H9 (cell line): ENCODE data around the gene CCNB2. TPM values are rescaled to one million over a fixed set of nuclear protein-coding genes. Genes with fewer than 3 reads are reported as not detected.

Source experiments
- DNase-seq: peaks from one replicate; pipeline ENCODE4 v3.0.0-alpha.2; 2017
- H2AFZ ChIP-seq: one replicate; pipeline ENCODE4 v1.6.1; 2013; ENCODE audit warnings: mild to moderate bottlenecking, low read length, control low read depth, moderate library complexity
- H2AK5ac ChIP-seq: 2 replicates; pipeline ENCODE4 v1.6.1; 2013; ENCODE audit warnings: low read length, control low read depth, mixed read lengths; ENCODE audit not compliant: insufficient read length
- H2BK120ac ChIP-seq: one replicate; pipeline ENCODE4 v1.6.1; 2013; ENCODE audit warnings: low read depth, mild to moderate bottlenecking, low read length, control low read depth, inconsistent platforms; ENCODE audit not compliant: poor library complexity, severe bottlenecking
- H2BK12ac ChIP-seq: 2 replicates; pipeline ENCODE4 v1.6.1; 2013; ENCODE audit warnings: low read length, control low read depth, mixed read lengths, low read depth; ENCODE audit not compliant: insufficient read length
- H2BK15ac ChIP-seq: 2 replicates; pipeline ENCODE4 v1.6.1; 2013; ENCODE audit warnings: low read depth, low read length, control low read depth
- H2BK20ac ChIP-seq: one replicate; pipeline ENCODE4 v1.6.1; 2013; ENCODE audit warnings: low read depth, mild to moderate bottlenecking, low read length, control low read depth, inconsistent platforms; ENCODE audit not compliant: poor library complexity, severe bottlenecking
- H2BK5ac ChIP-seq: 2 replicates; pipeline ENCODE4 v1.6.1; 2013; ENCODE audit warnings: low read length, control low read depth, mixed read lengths; ENCODE audit not compliant: insufficient read length
- H3K14ac ChIP-seq: 2 replicates; pipeline ENCODE4 v1.6.1; 2013; ENCODE audit warnings: low read length, control low read depth; ENCODE audit not compliant: insufficient read depth
- H3K18ac ChIP-seq: 2 replicates; pipeline ENCODE4 v1.6.1; 2013; ENCODE audit warnings: low read depth, mild to moderate bottlenecking, mixed read lengths, low read length, control low read depth; ENCODE audit not compliant: insufficient read length
- H3K23ac ChIP-seq: 2 replicates; pipeline ENCODE4 v1.6.1; 2013; ENCODE audit warnings: low read length, control low read depth, mixed read lengths, low read depth; ENCODE audit not compliant: insufficient read length
- H3K23me2 ChIP-seq: 2 replicates; pipeline ENCODE4 v1.6.1; 2013; ENCODE audit warnings: low read depth, mild to moderate bottlenecking, mixed read lengths, low read length, control low read depth; ENCODE audit not compliant: insufficient read length, poor library complexity, severe bottlenecking
- H3K27ac ChIP-seq: 2 replicates; pipeline ENCODE4 v1.5.1; 2013; ENCODE audit warnings: low read length, control low read depth, mixed read lengths, low read depth; ENCODE audit not compliant: insufficient read length
- H3K27me3 ChIP-seq: 2 replicates; pipeline ENCODE4 v1.6.1; 2013; ENCODE audit warnings: low read length, control low read depth, inconsistent platforms; ENCODE audit not compliant: insufficient read depth
- H3K4ac ChIP-seq: 2 replicates; pipeline ENCODE4 v1.6.1; 2013; ENCODE audit warnings: low read depth, mild to moderate bottlenecking, control low read depth, inconsistent platforms, low read length, moderate library complexity
- H3K4me1 ChIP-seq: 2 replicates; pipeline ENCODE4 v1.6.1; 2013; ENCODE audit warnings: low read length, control low read depth, inconsistent platforms; ENCODE audit not compliant: insufficient read depth
- H3K4me2 ChIP-seq: 2 replicates; pipeline ENCODE4 v1.6.1; 2013; ENCODE audit warnings: low read length, control low read depth, mixed read lengths; ENCODE audit not compliant: insufficient read length, insufficient read depth
- H3K56ac ChIP-seq: 2 replicates; pipeline ENCODE4 v1.6.1; 2013; ENCODE audit warnings: low read depth, mild to moderate bottlenecking, mixed read lengths, low read length, control low read depth; ENCODE audit not compliant: insufficient read length
- H3K79me1 ChIP-seq: 2 replicates; pipeline ENCODE4 v1.6.1; 2013; ENCODE audit warnings: low read depth, mild to moderate bottlenecking, moderate library complexity, low read length, control low read depth, inconsistent platforms; ENCODE audit not compliant: insufficient read depth, poor library complexity, severe bottlenecking
- H3K79me2 ChIP-seq: 2 replicates; pipeline ENCODE4 v1.6.1; 2013; ENCODE audit warnings: low read length, control low read depth, inconsistent platforms; ENCODE audit not compliant: insufficient read depth
- H3K9ac ChIP-seq: 2 replicates; pipeline ENCODE4 v1.6.1; 2013; ENCODE audit warnings: low read length, control low read depth, mixed read lengths; ENCODE audit not compliant: insufficient read length; ENCODE audit errors: extremely low read depth
- H3K9me3 ChIP-seq: one replicate; pipeline ENCODE4 v1.6.1; 2013; ENCODE audit warnings: low read depth, low read length, inconsistent platforms; ENCODE audit not compliant: control insufficient read depth
- H3T11ph ChIP-seq: one replicate; pipeline ENCODE4 v1.6.1; 2013; ENCODE audit warnings: mild to moderate bottlenecking, low read length, control low read depth, inconsistent platforms
- H4K20me1 ChIP-seq: one replicate; pipeline ENCODE4 v1.6.1; 2013; ENCODE audit not compliant: control insufficient read depth, insufficient read length, insufficient read depth
- H4K5ac ChIP-seq: 2 replicates; pipeline ENCODE4 v1.6.1; 2013; ENCODE audit warnings: low read depth, mild to moderate bottlenecking, mixed read lengths, low read length, control low read depth; ENCODE audit not compliant: insufficient read length
- H4K8ac ChIP-seq: replicated peaks from 2 replicates; pipeline ENCODE4 v1.6.1; 2013; ENCODE audit warnings: low read length, control low read depth, mixed read lengths, low read depth; ENCODE audit not compliant: insufficient read length
- H4K91ac ChIP-seq: 2 replicates; pipeline ENCODE4 v1.6.1; 2013; ENCODE audit warnings: low read depth, mild to moderate bottlenecking, moderate library complexity, mixed read lengths, low read length, control low read depth; ENCODE audit not compliant: insufficient read length
- H3K27ac Mint-ChIP-seq, 3 experiments: 2 replicates in 2 of 3; 3 replicates in 1 of 3; pipeline ENCODE4 v1.8.0; 2020 to 2021; ENCODE audit warnings: mixed read lengths in 3 of 3, mild to moderate bottlenecking in 1 of 3, moderate library complexity in 1 of 3
- H3K27me3 Mint-ChIP-seq: 2 replicates; pipeline ENCODE4 v1.8.0; 2021; ENCODE audit warnings: low read depth, mild to moderate bottlenecking, moderate library complexity, mixed read lengths
- H3K36me3 Mint-ChIP-seq, 3 experiments: 2 replicates in 2 of 3; 3 replicates in 1 of 3; pipeline ENCODE4 v1.8.0; 2020 to 2021; ENCODE audit warnings: low read depth in 3 of 3, mixed read lengths in 3 of 3; ENCODE audit not compliant: insufficient read depth in 1 of 3
- H3K4me1 Mint-ChIP-seq, 2 experiments: 2 replicates each; pipeline ENCODE4 v1.8.0; 2020; ENCODE audit warnings: mixed read lengths in 2 of 2
- H3K4me3 Mint-ChIP-seq, 2 experiments: 2 replicates in 1 of 2; 3 replicates in 1 of 2; pipeline ENCODE4 v1.8.0; 2020 to 2021; ENCODE audit warnings: mild to moderate bottlenecking in 2 of 2, mixed read lengths in 2 of 2, moderate library complexity in 1 of 2
- H3K9me3 Mint-ChIP-seq, 2 experiments: 2 replicates in 1 of 2; 3 replicates in 1 of 2; pipeline ENCODE4 v1.8.0; 2020; ENCODE audit warnings: mild to moderate bottlenecking in 2 of 2, mixed read lengths in 2 of 2, moderate library complexity in 1 of 2
- WGBS: extraction: QIAGEN DNeasy Blood & Tissue Kit; methylation state at CpG from one replicate; pipeline ENCODE4 v1.1.7; 2013; ENCODE audit warnings: missing lambda C conversion rate, low lambda C conversion rate, mixed read lengths; ENCODE audit not compliant: insufficient read length; ENCODE audit errors: extremely low coverage; 5-methylcytosine and 5-hydroxymethylcytosine counted together
- total RNA-seq: library from RNA; stranded (reverse); gene quantifications from 2 replicates; pipeline ENCODE4 v1.2.1, GENCODE V29; 2021
- TF ChIP-seq, protein P1 (sequence below): fragments of 200-600 bp; sonication (generic); conservative IDR thresholded peaks from 3 replicates; pipeline ENCODE4 v1.8.0; 2021; ENCODE audit warnings: antibody characterized with exemption, mild to moderate bottlenecking

CCNB2 gene
- total RNA-seq, 1 experiment from 2014 or later, result 122 TPM

DNA sequence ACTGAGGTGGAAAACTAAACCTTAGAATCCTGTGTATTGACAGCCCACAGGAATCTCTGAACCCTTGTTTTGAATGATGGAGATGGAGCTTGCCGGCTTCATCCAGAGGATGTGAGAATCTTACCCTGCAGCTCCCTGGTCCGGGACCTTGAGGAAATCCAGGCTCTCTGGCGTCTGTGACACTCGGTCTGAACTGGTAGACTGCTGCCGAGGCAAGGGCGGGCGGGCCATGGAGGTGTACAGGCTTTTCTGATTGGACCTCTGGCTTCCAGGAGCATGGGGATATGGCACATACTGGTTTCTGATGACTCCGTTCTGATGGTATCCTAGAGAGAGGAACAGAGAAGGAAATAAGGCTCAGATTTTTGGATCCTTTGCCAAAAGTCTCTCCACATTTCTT, 48.5 kb downstream of the CCNB2 start:
- Histone ChIP-seq H3K4me2 (no peak overlapping the region), H3K27ac (no peak overlapping the region), H2BK15ac (no peak overlapping the region), H3K79me2 (no peaks in the 10 kb centered on the region), H2AK5ac (no peak overlapping the region), H2BK120ac (no peak overlapping the region), H3K4ac (no peak overlapping the region), H2BK5ac (no peak overlapping the region), H2AFZ (no peak overlapping the region), H3T11ph (no peak overlapping the region), H3K23me2 (no peaks in the 10 kb centered on the region), H3K27me3 (no peaks in the 10 kb centered on the region), H4K8ac (no peak overlapping the region), H3K14ac (no peak overlapping the region), H2BK12ac (no peak overlapping the region), H3K23ac (no peak overlapping the region), H4K91ac (no peak overlapping the region), H4K5ac (no peak overlapping the region), H3K18ac (no peak overlapping the region), H4K20me1 (no peaks in the 10 kb centered on the region), H2BK20ac (no peak overlapping the region), H3K9ac (no peak overlapping the region), H3K9me3 (no peaks in the 10 kb centered on the region), H3K4me1 (no peaks in the 10 kb centered on the region), H3K56ac (no peak overlapping the region), H3K79me1 (no peaks in the 10 kb centered on the region)
- H3K9me3 Mint-ChIP-seq, result no peaks in the 10 kb centered on the region
- no CpG with 5 or more reads among the region's 8 CpGs for WGBS
- TF ChIP-seq, protein P1, sequence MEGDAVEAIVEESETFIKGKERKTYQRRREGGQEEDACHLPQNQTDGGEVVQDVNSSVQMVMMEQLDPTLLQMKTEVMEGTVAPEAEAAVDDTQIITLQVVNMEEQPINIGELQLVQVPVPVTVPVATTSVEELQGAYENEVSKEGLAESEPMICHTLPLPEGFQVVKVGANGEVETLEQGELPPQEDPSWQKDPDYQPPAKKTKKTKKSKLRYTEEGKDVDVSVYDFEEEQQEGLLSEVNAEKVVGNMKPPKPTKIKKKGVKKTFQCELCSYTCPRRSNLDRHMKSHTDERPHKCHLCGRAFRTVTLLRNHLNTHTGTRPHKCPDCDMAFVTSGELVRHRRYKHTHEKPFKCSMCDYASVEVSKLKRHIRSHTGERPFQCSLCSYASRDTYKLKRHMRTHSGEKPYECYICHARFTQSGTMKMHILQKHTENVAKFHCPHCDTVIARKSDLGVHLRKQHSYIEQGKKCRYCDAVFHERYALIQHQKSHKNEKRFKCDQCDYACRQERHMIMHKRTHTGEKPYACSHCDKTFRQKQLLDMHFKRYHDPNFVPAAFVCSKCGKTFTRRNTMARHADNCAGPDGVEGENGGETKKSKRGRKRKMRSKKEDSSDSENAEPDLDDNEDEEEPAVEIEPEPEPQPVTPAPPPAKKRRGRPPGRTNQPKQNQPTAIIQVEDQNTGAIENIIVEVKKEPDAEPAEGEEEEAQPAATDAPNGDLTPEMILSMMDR, result no peak
- H3K4me1 Mint-ChIP-seq, result peaks cover 8 to 11% of the 10 kb centered on the region in 2 experiments
- H3K36me3 Mint-ChIP-seq, result peaks cover 14 to 86% (median 81%) of the 10 kb centered on the region in 3 experiments
- H3K27ac Mint-ChIP-seq, result no peak overlapping the region
- no peak overlapping the region for H3K4me3 Mint-ChIP-seq
- H3K27me3 Mint-ChIP-seq, result no peaks in the 10 kb centered on the region
- no peak for DNase-seq
